ENCODE data around the gene B4GALT5.
"Not testable (repeated sequence)": the region's sequence is repeated elsewhere in the genome, so short reads cannot be mapped to it uniquely, and the experiment has no call there.

Gene B4GALT5

GRCh38 chr20:49713753-49714712, at the start of gene B4GALT5:
Gene B4GALT5 (minus strand): TSS chr20:49713878. CDS start chr20:49713690, 188 bp downstream.
- DNase-seq, result peak; percentile 85

GRCh38 chr20:49762940-49763766, 49.5 kb upstream of the B4GALT5 start:
- DNase-seq, result no peak

GRCh38 chr20:49761888-49762287, 48.2 kb upstream of the B4GALT5 start:
- DNase-seq, result not testable (repeated sequence)

GRCh38 chr20:49759266-49759950, 45.7 kb upstream of the B4GALT5 start:
- DNase-seq, result no peak

- no peak for DNase-seq
These were observed 45.1 kb upstream of the B4GALT5 start for GRCh38 chr20:49758781-49759180.

- no peak for DNase-seq
These were observed 43.9 kb upstream of the B4GALT5 start for GRCh38 chr20:49757597-49757996.

GRCh38 chr20:49756241-49756640, 42.6 kb upstream of the B4GALT5 start:
- no peak for DNase-seq

- DNase-seq, result no peak
These were observed 40.9 kb upstream of the B4GALT5 start for GRCh38 chr20:49754596-49754995.

- no peak for DNase-seq
These were observed 39.5 kb upstream of the B4GALT5 start for GRCh38 chr20:49753133-49753532.

GRCh38 chr20:49752201-49752903, 38.7 kb upstream of the B4GALT5 start:
- DNase-seq, result no peak

- no peak for DNase-seq
These were observed 37.7 kb upstream of the B4GALT5 start for GRCh38 chr20:49751397-49751736.

GRCh38 chr20:49750611-49751396, 37.1 kb upstream of the B4GALT5 start:
- DNase-seq, result no peak

GRCh38 chr20:49749625-49750024, 35.9 kb upstream of the B4GALT5 start:
- DNase-seq, result no peak

GRCh38 chr20:49748525-49748838, 34.8 kb upstream of the B4GALT5 start:
- no peak for DNase-seq

GRCh38 chr20:49747707-49748524, 34.2 kb upstream of the B4GALT5 start:
- no peak for DNase-seq

GRCh38 chr20:49742948-49743347, 29.3 kb upstream of the B4GALT5 start:
- DNase-seq, result no peak

- no peak for DNase-seq
These were observed 28.3 kb upstream of the B4GALT5 start for GRCh38 chr20:49741977-49742376.

- no peak for DNase-seq
These were observed 27.1 kb upstream of the B4GALT5 start for GRCh38 chr20:49740807-49741206.

GRCh38 chr20:49739042-49739441, 25.4 kb upstream of the B4GALT5 start:
- no peak for DNase-seq

GRCh38 chr20:49737260-49737659, 23.6 kb upstream of the B4GALT5 start:
- DNase-seq, result no peak

- no peak for DNase-seq
These were observed 16.1 kb upstream of the B4GALT5 start for GRCh38 chr20:49729780-49730179.
